Cardiac fibroblast (primary cell): ENCODE measurements around the gene SNX5.

ENCODE experiments used
- DNase-seq, 2 donors: peaks; one replicate each; pipeline versions ENCODE4 v3.0.0 to v3.0.0-alpha.2; 2010; ENCODE audit warnings: low read depth in 2 of 2
- H3K4me3 ChIP-seq, 2 donors: replicated peaks in 1 of 2; 1 replicate in 1 of 2; 2 replicates in 1 of 2; pipeline ENCODE4 v1.5.1; 2011; ENCODE audit warnings: low read depth in 2 of 2, low read length in 2 of 2, mild to moderate bottlenecking in 2 of 2, moderate library complexity in 1 of 2
- TF ChIP-seq, protein P1 (sequence below): IDR thresholded peaks from one replicate; pipeline ENCODE4 v1.5.1; 2011; ENCODE audit warnings: low read depth, mild to moderate bottlenecking, low read length, inconsistent platforms

The SNX5 gene

GRCh38 chr20:17933121-17933520 lies 35.5 kb downstream of the SNX5 start:
- H3K4me3 ChIP-seq = no peak overlapping the region
- no peak for DNase-seq
- TF ChIP-seq, protein P1, sequence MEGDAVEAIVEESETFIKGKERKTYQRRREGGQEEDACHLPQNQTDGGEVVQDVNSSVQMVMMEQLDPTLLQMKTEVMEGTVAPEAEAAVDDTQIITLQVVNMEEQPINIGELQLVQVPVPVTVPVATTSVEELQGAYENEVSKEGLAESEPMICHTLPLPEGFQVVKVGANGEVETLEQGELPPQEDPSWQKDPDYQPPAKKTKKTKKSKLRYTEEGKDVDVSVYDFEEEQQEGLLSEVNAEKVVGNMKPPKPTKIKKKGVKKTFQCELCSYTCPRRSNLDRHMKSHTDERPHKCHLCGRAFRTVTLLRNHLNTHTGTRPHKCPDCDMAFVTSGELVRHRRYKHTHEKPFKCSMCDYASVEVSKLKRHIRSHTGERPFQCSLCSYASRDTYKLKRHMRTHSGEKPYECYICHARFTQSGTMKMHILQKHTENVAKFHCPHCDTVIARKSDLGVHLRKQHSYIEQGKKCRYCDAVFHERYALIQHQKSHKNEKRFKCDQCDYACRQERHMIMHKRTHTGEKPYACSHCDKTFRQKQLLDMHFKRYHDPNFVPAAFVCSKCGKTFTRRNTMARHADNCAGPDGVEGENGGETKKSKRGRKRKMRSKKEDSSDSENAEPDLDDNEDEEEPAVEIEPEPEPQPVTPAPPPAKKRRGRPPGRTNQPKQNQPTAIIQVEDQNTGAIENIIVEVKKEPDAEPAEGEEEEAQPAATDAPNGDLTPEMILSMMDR = no peak

- no peak for DNase-seq
- H3K4me3 ChIP-seq = no peak overlapping the region
- TF ChIP-seq, protein P1 = no peak
Measured at GRCh38 chr20:17932396-17932795, 36.2 kb downstream of the SNX5 start.

GRCh38 chr20:17931513-17931912 lies 37.1 kb downstream of the SNX5 start:
- TF ChIP-seq, protein P1 = no peak
- no peak for DNase-seq
- H3K4me3 ChIP-seq = no peak overlapping the region

- DNase-seq = no peak
- TF ChIP-seq, protein P1 = no peak
- no peak overlapping the region for H3K4me3 ChIP-seq
Measured at GRCh38 chr20:17928633-17929311, 39.8 kb downstream of the SNX5 start.

GRCh38 chr20:17928211-17928611 lies 40.4 kb downstream of the SNX5 start:
- DNase-seq = no peak
- no peak overlapping the region for H3K4me3 ChIP-seq
- TF ChIP-seq, protein P1 = no peak

DNA sequence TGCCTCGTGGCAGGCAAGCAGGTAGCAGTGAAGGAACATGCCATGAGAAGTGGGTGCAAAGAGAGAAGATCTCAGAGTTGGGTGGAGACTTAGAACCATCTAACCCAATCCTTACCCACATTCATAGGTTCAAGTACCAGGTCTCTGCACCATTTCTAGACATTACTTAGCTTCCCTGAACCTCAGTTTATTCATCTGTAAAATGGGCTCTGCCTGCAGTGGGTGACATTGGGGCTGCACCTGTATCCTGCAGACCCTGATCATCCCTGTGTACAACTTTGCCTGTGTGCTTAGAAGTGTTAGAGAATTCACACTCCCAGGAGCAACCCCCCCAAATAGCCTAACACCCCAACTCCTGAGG lies 42.7 kb downstream of the SNX5 start:
- DNase-seq = no peak
- H3K4me3 ChIP-seq = no peak overlapping the region
- TF ChIP-seq, protein P1 = no peak
